GM13976 (cell line): ENCODE data around the gene C2orf76.

Experiments used
- DNase-seq: peaks from one replicate; pipeline ENCODE4 v3.0.0; 2012; ENCODE audit warnings: low spot score
- in situ Hi-C: fragments of 300-500 bp; cut with MboI; formaldehyde crosslinking; loops from one replicate; pipeline ENCODE4 v1.12.0; 2022; ENCODE audit warnings: low sequenced_read_pairs, mixed read lengths, inconsistent platforms; ENCODE audit not compliant: unreplicated experiment
- TF ChIP-seq, protein P1 (sequence below): IDR thresholded peaks from 2 replicates; pipeline ENCODE4 v1.5.1; 2012; ENCODE audit warnings: borderline replicate concordance, mild to moderate bottlenecking; ENCODE audit not compliant: insufficient read depth; ENCODE audit errors: extremely low read depth, missing control alignments, control extremely low read depth

C2orf76 gene

DNA sequence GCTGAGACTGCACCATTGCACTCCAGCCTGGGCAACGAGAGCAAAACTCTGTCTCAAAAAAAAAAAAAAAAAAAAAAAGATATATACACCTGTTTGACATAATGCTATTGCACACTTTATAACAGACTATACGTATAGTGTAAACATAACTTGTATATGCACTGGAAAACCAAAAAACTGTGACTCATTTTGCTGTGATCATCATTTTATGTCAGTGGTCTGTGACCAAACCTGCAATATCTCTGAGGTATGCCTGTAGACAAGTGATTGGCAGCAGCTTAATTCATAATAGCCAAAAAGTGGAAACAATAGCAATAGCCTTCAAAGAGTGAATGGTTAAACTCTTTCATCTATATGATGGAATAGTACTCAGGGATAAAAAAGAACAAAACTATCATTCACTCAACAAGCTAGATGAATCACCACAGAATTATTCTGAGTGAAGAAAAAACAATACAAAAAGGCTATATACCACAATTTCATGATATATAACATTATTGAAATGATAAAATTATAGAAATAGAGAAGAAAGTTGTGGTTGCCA, 6.1 kb downstream of the C2orf76 start:
- no peak for DNase-seq
- in situ Hi-C loops = no loop called here
- TF ChIP-seq, protein P1, sequence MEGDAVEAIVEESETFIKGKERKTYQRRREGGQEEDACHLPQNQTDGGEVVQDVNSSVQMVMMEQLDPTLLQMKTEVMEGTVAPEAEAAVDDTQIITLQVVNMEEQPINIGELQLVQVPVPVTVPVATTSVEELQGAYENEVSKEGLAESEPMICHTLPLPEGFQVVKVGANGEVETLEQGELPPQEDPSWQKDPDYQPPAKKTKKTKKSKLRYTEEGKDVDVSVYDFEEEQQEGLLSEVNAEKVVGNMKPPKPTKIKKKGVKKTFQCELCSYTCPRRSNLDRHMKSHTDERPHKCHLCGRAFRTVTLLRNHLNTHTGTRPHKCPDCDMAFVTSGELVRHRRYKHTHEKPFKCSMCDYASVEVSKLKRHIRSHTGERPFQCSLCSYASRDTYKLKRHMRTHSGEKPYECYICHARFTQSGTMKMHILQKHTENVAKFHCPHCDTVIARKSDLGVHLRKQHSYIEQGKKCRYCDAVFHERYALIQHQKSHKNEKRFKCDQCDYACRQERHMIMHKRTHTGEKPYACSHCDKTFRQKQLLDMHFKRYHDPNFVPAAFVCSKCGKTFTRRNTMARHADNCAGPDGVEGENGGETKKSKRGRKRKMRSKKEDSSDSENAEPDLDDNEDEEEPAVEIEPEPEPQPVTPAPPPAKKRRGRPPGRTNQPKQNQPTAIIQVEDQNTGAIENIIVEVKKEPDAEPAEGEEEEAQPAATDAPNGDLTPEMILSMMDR = no peak

DNA sequence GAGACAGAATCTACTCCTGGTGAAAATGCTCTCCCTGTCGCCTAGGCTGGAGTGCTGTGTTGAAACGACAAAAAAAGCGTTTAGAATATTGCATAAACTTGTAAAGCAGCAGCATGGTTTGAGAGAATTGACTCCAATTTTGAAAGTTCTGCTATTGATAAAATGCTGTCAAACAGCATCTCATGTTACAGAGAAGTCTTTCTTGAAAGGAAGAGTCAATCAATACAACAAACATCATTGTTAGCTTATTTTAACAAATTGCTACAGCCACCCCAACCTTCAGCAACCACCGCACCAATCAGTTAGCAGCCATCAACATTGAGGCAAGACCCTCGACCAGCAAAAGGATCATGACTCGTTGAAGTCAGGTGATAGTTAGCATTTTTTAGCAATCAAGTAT, 6.9 kb downstream of the C2orf76 start:
- TF ChIP-seq, protein P1 = no peak
- in situ Hi-C loops = no loop called here
- no peak for DNase-seq

GRCh38 chr2:119354860-119355259, 11.8 kb downstream of the C2orf76 start:
- in situ Hi-C loops = no loop called here
- no peak for DNase-seq
- TF ChIP-seq, protein P1 = no peak

DNA sequence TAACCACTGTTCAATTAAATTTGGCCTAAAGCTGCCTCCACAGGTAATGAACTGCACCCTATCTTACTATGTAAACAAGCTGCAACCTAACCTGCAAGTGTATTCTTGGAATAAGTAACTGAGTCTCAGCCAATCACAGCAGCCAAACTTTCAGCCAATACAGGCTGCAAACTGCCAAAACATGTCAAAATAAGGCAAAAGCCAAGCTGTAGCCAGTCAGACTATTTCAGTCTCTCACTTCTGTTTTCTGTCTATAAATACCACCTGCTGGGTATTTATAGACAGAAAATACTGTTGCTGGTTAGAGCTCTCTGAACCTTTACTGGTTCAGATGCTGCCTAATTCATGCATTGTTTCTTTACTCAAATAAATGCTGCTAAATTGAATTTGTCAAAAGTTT, 14.3 kb downstream of the C2orf76 start:
- DNase-seq = peak; percentile 65
- TF ChIP-seq, protein P1 = no peak
- in situ Hi-C loops = no loop called here

DNA sequence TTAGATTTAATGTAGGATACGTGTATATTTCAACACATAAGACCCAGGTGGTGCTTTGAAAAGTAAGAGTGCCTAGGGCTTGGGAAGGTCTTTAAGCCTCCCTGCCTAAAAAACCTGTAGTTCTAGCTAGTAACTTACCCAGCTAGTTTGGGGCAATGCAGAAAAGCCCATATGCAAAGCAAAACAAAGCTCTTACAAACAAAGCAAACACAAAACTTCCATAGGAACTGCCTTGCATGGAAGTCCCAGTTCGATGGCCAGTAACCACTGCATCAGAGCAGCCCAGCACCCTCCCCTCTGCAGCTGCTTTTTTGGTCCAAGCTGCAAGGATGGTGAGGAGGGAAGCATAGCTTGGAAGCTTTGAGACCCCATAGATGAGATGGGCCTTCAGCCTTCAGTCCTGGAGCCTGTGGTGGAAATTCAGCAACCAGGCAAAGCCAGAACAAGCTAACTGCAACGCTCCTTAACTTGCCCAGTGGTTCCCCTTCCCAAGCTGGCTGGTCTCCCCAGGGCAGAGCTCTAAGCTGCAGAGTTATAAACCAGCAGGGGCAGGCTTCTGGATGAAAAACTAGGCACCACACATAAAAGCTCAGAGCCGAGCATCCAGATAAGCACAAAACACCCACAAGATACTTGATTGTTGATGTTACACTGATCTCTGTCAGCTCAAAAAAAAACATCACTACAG, 16.2 kb downstream of the C2orf76 start:
- no peak for DNase-seq
- in situ Hi-C loops = no loop called here
- TF ChIP-seq, protein P1 = no peak

DNA sequence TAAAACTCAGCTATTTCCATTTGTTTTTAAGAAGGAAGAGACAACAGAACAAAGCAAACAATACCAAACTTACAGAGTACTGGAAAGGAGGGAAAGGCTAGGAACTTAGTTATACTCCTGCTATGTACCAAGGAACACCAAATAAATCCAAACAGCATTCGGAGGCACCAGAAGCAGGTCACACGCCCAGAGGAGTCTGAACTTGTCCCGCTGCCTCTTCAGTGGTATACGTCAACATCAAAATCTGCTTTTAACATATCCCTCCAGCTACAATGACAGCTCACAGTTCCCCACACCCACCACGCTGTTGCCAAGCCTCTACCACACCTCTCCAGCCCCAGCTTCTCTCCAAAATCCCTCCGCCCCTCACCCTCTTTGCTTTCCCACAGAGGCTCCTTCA, 17.3 kb downstream of the C2orf76 start:
- TF ChIP-seq, protein P1 = no peak
- in situ Hi-C loops = no loop called here
- DNase-seq = no peak

- TF ChIP-seq, protein P1 = no peak
- in situ Hi-C loops = no loop called here
- DNase-seq = no peak
Observed at GRCh38 chr2:119341684-119342083, 24.9 kb downstream of the C2orf76 start.
